ENCODE results near the gene BNC2. TPM values are rescaled to one million over a fixed set of nuclear protein-coding genes. Genes with fewer than 3 reads are reported as not detected.

BNC2 gene
- total RNA-seq, 1 experiment from 2014 or later, result 5.7 TPM

GRCh38 chr9:16611001-16611400 is 259.5 kb downstream of the BNC2 start:
- H3K36me3 ChIP-seq (ENCODE audit: control insufficient read depth, insufficient read depth, low read length), result no peaks in the 10 kb centered on the region
- H3K4me1 ChIP-seq (ENCODE audit: control insufficient read depth, insufficient read depth, low read length), result no peaks in the 10 kb centered on the region
- H3K27ac ChIP-seq (ENCODE audit: low read length), result no peak overlapping the region
- in situ Hi-C loops (cut with HindIII; ENCODE audit: low pct_unique_long_range_greater_than_20kb, low sequenced_read_pairs) (no loop called here), intact Hi-C loops (cut with micrococcal nuclease; ENCODE audit: unreplicated experiment) (no loop called here)
- DNase-seq (ENCODE audit: low read depth, low spot score) (no peak), ATAC-seq (no peak)
- CTCF ChIA-PET, result no interaction called here
- no peak overlapping the region for H3K4me3 ChIP-seq (ENCODE audit: low read depth in 2 of 2, low read length in 2 of 2)
- H3K27me3 ChIP-seq (ENCODE audit: control insufficient read depth, insufficient read depth, low read length), result no peaks in the 10 kb centered on the region
- no peak for TF ChIP-seq SIN3A (IDR thresholded peaks at IDR 0.05; ENCODE audit: borderline replicate concordance, insufficient read depth, low read depth, low read length)
- no peak for TF ChIP-seq REST (IDR thresholded peaks at IDR 0.05; ENCODE audit: insufficient read depth in 1 of 2, low read depth in 2 of 2, low read length in 1 of 2)
- TF ChIP-seq POLR2AphosphoS5 (IDR thresholded peaks at IDR 0.05; ENCODE audit: low read depth, low read length), result no peak
- no peak for TF ChIP-seq TCF7L2 (IDR thresholded peaks at IDR 0.05; ENCODE audit: low read depth, low read length)
- TF ChIP-seq CTCF (IDR thresholded peaks at IDR 0.05), result no peak
- no TSS peak for BruUV-seq (replicated peaks)
- H3K9me3 ChIP-seq (ENCODE audit: control insufficient read depth, insufficient read depth, low read depth, low read length), result no peaks in the 10 kb centered on the region
- POLR2A ChIA-PET, result no interaction called here

- BruUV-seq (replicated peaks), result no TSS peak
Observed at GRCh38 chr9:16610538-16610937, 259.9 kb downstream of the BNC2 start.

GRCh38 chr9:16608906-16609305 is 261.6 kb downstream of the BNC2 start:
- CTCF ChIA-PET, result no interaction called here

More at GRCh38 chr9:16610538-16610937, 259.9 kb downstream of the BNC2 start:
- in situ Hi-C loops (cut with HindIII; ENCODE audit: low pct_unique_long_range_greater_than_20kb, low sequenced_read_pairs) (no loop called here), intact Hi-C loops (cut with micrococcal nuclease; ENCODE audit: unreplicated experiment) (no loop called here)
- no peak for ATAC-seq
- ChIA-PET POLR2A (no interaction called here), CTCF (no interaction called here)
- H3K4me3 ChIP-seq (ENCODE audit: low read depth in 2 of 2, low read length in 2 of 2), result no peak overlapping the region
- no peak for DNase-seq (ENCODE audit: low read depth, low spot score)
- H3K27ac ChIP-seq (ENCODE audit: low read length), result no peak overlapping the region
- no peaks in the 10 kb centered on the region for H3K36me3 ChIP-seq (ENCODE audit: control insufficient read depth, insufficient read depth, low read length)
- no peak for TF ChIP-seq POLR2AphosphoS5 (IDR thresholded peaks at IDR 0.05; ENCODE audit: low read depth, low read length)
- no peak for TF ChIP-seq TCF7L2 (IDR thresholded peaks at IDR 0.05; ENCODE audit: low read depth, low read length)
- no peaks in the 10 kb centered on the region for H3K4me1 ChIP-seq (ENCODE audit: control insufficient read depth, insufficient read depth, low read length)
- H3K9me3 ChIP-seq (ENCODE audit: control insufficient read depth, insufficient read depth, low read depth, low read length), result no peaks in the 10 kb centered on the region
- H3K27me3 ChIP-seq (ENCODE audit: control insufficient read depth, insufficient read depth, low read length), result no peaks in the 10 kb centered on the region

More at GRCh38 chr9:16608906-16609305, 261.6 kb downstream of the BNC2 start:
- H3K27me3 ChIP-seq (ENCODE audit: control insufficient read depth, insufficient read depth, low read length), result no peaks in the 10 kb centered on the region
- H3K9me3 ChIP-seq (ENCODE audit: control insufficient read depth, insufficient read depth, low read depth, low read length), result no peaks in the 10 kb centered on the region
- intact Hi-C loops (cut with micrococcal nuclease; ENCODE audit: unreplicated experiment) (no loop called here), in situ Hi-C loops (cut with HindIII; ENCODE audit: low pct_unique_long_range_greater_than_20kb, low sequenced_read_pairs) (no loop called here)
- TF ChIP-seq POLR2AphosphoS5 (IDR thresholded peaks at IDR 0.05; ENCODE audit: low read depth, low read length) (no peak), CTCF (IDR thresholded peaks at IDR 0.05) (no peak), REST (IDR thresholded peaks at IDR 0.05; ENCODE audit: insufficient read depth in 1 of 2, low read depth in 2 of 2, low read length in 1 of 2) (no peak), SIN3A (IDR thresholded peaks at IDR 0.05; ENCODE audit: borderline replicate concordance, insufficient read depth, low read depth, low read length) (no peak), TCF7L2 (IDR thresholded peaks at IDR 0.05; ENCODE audit: low read depth, low read length) (no peak)
- no peak overlapping the region for H3K27ac ChIP-seq (ENCODE audit: low read length)
- ATAC-seq (no peak), DNase-seq (ENCODE audit: low read depth, low spot score) (no peak)
- POLR2A ChIA-PET, result no interaction called here
- no TSS peak for BruUV-seq (replicated peaks)
- no peaks in the 10 kb centered on the region for H3K36me3 ChIP-seq (ENCODE audit: control insufficient read depth, insufficient read depth, low read length)
- no peak overlapping the region for H3K4me3 ChIP-seq (ENCODE audit: low read depth in 2 of 2, low read length in 2 of 2)
- no peaks in the 10 kb centered on the region for H3K4me1 ChIP-seq (ENCODE audit: control insufficient read depth, insufficient read depth, low read length)

Measured in Panc1 (cell line).